Liver (tissue), 9 donors: Measurements from ENCODE around the gene DLG4. TPM values are rescaled to one million over a fixed set of nuclear protein-coding genes. Genes with fewer than 3 reads are reported as not detected.

Experiments
- DNase-seq: peaks from one replicate; pipeline ENCODE4 v3.0.0-alpha.2; 2017; ENCODE audit warnings: low spot score
- H3K27ac ChIP-seq, 2 donors: one replicate each; pipeline ENCODE4 v1.7.0; 2013; ENCODE audit warnings: inconsistent platforms in 2 of 2, low read length in 2 of 2, control low read depth in 1 of 2, low read depth in 1 of 2, mild to moderate bottlenecking in 1 of 2
- H3K27me3 ChIP-seq, 4 donors: one replicate each; pipeline versions ENCODE4 v1.6.1 to v1.7.0; 2013; ENCODE audit warnings: low read length in 3 of 4, inconsistent platforms in 1 of 4, mild to moderate bottlenecking in 1 of 4, moderate library complexity in 1 of 4; ENCODE audit not compliant: control insufficient read depth in 4 of 4, insufficient read depth in 4 of 4
- H3K36me3 ChIP-seq, 4 donors: one replicate each; pipeline versions ENCODE4 v1.6.1 to v1.7.0; 2013; ENCODE audit warnings: low read length in 3 of 4, mild to moderate bottlenecking in 3 of 4, low read depth in 1 of 4, moderate library complexity in 1 of 4; ENCODE audit not compliant: control insufficient read depth in 4 of 4, insufficient read depth in 3 of 4
- H3K4me1 ChIP-seq, 4 donors: one replicate each; pipeline versions ENCODE4 v1.6.1 to v1.7.0; 2013; ENCODE audit warnings: low read length in 3 of 4, mild to moderate bottlenecking in 3 of 4, moderate library complexity in 1 of 4; ENCODE audit not compliant: control insufficient read depth in 4 of 4, insufficient read depth in 4 of 4
- H3K4me3 ChIP-seq, 3 donors: one replicate each; pipeline versions ENCODE4 v1.6.1 to v1.7.0; 2013; ENCODE audit warnings: low read length in 3 of 3, control low read depth in 1 of 3, low read depth in 1 of 3, mild to moderate bottlenecking in 1 of 3
- H3K9ac ChIP-seq, 2 donors: one replicate each; pipeline ENCODE4 v1.7.0; 2013; ENCODE audit warnings: low read length in 2 of 2, mild to moderate bottlenecking in 2 of 2, moderate library complexity in 2 of 2, control low read depth in 1 of 2, low read depth in 1 of 2
- H3K9me3 ChIP-seq, 4 donors: one replicate each; pipeline versions ENCODE4 v1.6.1 to v1.7.0; 2013; ENCODE audit warnings: low read length in 3 of 4; ENCODE audit not compliant: control insufficient read depth in 4 of 4
- EGR1 ChIP-seq, 2 donors: IDR thresholded peaks; 2 replicates each; pipeline ENCODE4 v1.6.1; 2016 to 2018; ENCODE audit warnings: antibody characterized with exemption in 2 of 2, low read depth in 2 of 2
- FOXA1 ChIP-seq: IDR thresholded peaks from 2 replicates; pipeline ENCODE4 v1.6.1; 2016; ENCODE audit warnings: antibody characterized with exemption
- GABPA ChIP-seq, 2 donors: IDR thresholded peaks in 1 of 2; conservative IDR thresholded peaks in 1 of 2; 2 replicates each; pipeline ENCODE4 v1.6.1; 2016; ENCODE audit warnings: antibody characterized with exemption in 2 of 2, mild to moderate bottlenecking in 1 of 2, moderate library complexity in 1 of 2
- HNF4A ChIP-seq, 2 donors: conservative IDR thresholded peaks; 2 replicates each; pipeline ENCODE4 v1.6.1; 2016; ENCODE audit warnings: antibody characterized with exemption in 2 of 2, mild to moderate bottlenecking in 2 of 2
- HNF4G ChIP-seq: IDR thresholded peaks from 2 replicates; pipeline ENCODE4 v1.6.1; 2016; ENCODE audit warnings: antibody characterized with exemption
- NR2F2 ChIP-seq: IDR thresholded peaks from 2 replicates; pipeline ENCODE4 v1.6.1; 2016; ENCODE audit warnings: antibody characterized with exemption
- RXRA ChIP-seq, 2 donors: IDR thresholded peaks; 2 replicates each; pipeline ENCODE4 v1.6.1; 2017 to 2018; ENCODE audit warnings: antibody characterized with exemption in 2 of 2, mild to moderate bottlenecking in 1 of 2
- SP1 ChIP-seq: IDR thresholded peaks from 2 replicates; pipeline ENCODE4 v1.6.1; 2018; ENCODE audit warnings: antibody characterized with exemption, mild to moderate bottlenecking
- YY1 ChIP-seq: IDR thresholded peaks from 2 replicates; pipeline ENCODE4 v1.6.1; 2016; ENCODE audit warnings: antibody characterized with exemption, mild to moderate bottlenecking
- WGBS: extraction: QIAGEN DNeasy Blood & Tissue Kit; methylation state at CpG from one replicate; pipeline ENCODE4 v1.1.7; 2013; 5-methylcytosine and 5-hydroxymethylcytosine counted together
- polyA plus RNA-seq, 2 donors: library from polyadenylated mRNA; stranded (reverse) in 1 of 2; unstranded in 1 of 2; fragments of 200-250 nt in 1 of 2; fragments of >200 nt in 1 of 2; fragmentation: Nextera tagmentation in 1 of 2; extraction: Ambion mirVana in 1 of 2; gene quantifications; one replicate each; pipeline versions ENCODE4 v1.2.1 to v1.2.3, GENCODE V29; 2013 to 2015
- total RNA-seq, 2 donors: library from RNA; depleted of rRNA; stranded (reverse); fragments of >200 nt; gene quantifications; one replicate each; pipeline ENCODE4 v1.2.3, GENCODE V29; 2014
- TF ChIP-seq, protein P1 (sequence below): IDR thresholded peaks from 2 replicates; pipeline ENCODE4 v1.6.1; 2016; ENCODE audit warnings: antibody characterized with exemption
- TF ChIP-seq, protein P2 (sequence below): fragments of 150-350 bp; IDR thresholded peaks from 2 replicates; pipeline ENCODE4 v1.5.1; 2017; ENCODE audit warnings: improper control_type of control experiment, low read depth, low read length; ENCODE audit not compliant: missing input control
- TF ChIP-seq, protein P3 (sequence below): IDR thresholded peaks from 2 replicates; pipeline ENCODE4 v1.6.1; 2016; ENCODE audit warnings: antibody characterized with exemption
- TF ChIP-seq, protein P4 (sequence below): IDR thresholded peaks from 2 replicates; pipeline ENCODE4 v1.6.1; 2016; ENCODE audit warnings: antibody characterized with exemption
- donor health status: healthy.
- donor health status: healthy.
- donor health status: healthy.
- donor health status: healthy.
- donor health status: healthy.

Gene DLG4
- total and polyA plus RNA-seq, 4 donors, result 0.40 to 5.7 (median 1.9) TPM

DNA sequence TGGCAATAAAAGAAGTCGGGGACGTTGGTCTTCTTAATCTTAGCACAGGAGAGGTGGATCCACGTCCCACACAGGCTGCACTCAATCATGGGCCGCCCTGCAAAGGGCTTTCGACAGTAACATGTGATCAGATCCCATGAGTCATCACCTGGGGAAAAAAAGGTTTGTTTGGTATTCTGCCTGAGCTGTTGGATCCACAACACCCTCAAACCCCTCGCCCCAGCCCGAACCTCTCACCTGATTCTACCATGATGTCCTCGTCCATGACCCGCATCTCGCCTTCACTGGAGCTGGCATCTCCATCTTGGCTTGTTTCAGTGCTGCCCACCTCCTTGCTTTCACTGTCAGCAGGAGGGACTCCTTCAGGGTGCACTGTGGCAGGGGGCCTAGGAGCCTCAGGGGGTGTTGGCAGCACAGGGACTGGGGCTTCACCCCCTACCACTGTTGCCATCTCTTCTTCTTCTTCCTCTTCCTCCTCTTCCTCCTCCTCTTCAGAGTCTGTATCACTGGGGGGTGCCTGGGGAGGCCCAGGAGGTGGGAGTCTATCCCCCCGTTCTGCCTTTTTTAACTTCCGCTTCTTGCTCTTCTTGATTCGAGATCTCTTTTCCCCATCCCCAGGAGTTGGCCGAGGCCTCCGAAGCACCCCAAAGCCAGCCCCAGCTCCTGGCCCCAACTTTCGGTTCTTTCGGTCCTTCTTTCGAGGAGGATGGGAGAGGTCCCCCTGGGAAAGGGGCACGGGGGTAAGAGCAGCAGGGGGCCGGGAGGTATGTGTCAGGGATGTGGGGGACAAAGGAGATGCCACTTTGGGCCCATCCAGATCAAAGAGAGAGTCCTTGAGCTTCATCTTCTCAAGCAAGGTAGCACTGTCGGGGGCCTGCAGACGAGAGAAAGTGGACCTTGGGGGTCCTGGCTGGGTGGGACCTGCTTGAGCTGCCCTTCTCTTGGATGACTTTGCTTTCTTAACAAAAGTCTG, 16.3 kb upstream of the DLG4 start:
- Histone ChIP-seq H3K36me3 (peaks cover 7 to 24% (median 14%) of the 10 kb centered on the region in 4 donors), H3K4me3 (no peak overlapping the region), H3K27me3 (no peaks in the 10 kb centered on the region), H3K9me3 (no peaks in the 10 kb centered on the region), H3K27ac (no peak overlapping the region), H3K9ac (no peak overlapping the region), H3K4me1 (peaks cover 7 to 63% (median 47%) of the 10 kb centered on the region in 4 donors)
- 88% methylated on average over 22 of the region's 22 CpGs for WGBS
- DNase-seq, result no peak
- TF ChIP-seq EGR1 (IDR thresholded peaks at IDR 0.05; ENCODE audit: low read depth in 2 of 2), result no peak
- TF ChIP-seq, protein P1, sequence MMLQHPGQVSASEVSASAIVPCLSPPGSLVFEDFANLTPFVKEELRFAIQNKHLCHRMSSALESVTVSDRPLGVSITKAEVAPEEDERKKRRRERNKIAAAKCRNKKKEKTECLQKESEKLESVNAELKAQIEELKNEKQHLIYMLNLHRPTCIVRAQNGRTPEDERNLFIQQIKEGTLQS, result no peak
- TF ChIP-seq SP1, result no peak
- no peak for TF ChIP-seq HNF4A (conservative IDR thresholded peaks at IDR 0.05)
- TF ChIP-seq, protein P2, sequence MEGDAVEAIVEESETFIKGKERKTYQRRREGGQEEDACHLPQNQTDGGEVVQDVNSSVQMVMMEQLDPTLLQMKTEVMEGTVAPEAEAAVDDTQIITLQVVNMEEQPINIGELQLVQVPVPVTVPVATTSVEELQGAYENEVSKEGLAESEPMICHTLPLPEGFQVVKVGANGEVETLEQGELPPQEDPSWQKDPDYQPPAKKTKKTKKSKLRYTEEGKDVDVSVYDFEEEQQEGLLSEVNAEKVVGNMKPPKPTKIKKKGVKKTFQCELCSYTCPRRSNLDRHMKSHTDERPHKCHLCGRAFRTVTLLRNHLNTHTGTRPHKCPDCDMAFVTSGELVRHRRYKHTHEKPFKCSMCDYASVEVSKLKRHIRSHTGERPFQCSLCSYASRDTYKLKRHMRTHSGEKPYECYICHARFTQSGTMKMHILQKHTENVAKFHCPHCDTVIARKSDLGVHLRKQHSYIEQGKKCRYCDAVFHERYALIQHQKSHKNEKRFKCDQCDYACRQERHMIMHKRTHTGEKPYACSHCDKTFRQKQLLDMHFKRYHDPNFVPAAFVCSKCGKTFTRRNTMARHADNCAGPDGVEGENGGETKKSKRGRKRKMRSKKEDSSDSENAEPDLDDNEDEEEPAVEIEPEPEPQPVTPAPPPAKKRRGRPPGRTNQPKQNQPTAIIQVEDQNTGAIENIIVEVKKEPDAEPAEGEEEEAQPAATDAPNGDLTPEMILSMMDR, result no peak
- TF ChIP-seq NR2F2, result no peak
- no peak for TF ChIP-seq YY1
- TF ChIP-seq FOXA1, result no peak

DNA sequence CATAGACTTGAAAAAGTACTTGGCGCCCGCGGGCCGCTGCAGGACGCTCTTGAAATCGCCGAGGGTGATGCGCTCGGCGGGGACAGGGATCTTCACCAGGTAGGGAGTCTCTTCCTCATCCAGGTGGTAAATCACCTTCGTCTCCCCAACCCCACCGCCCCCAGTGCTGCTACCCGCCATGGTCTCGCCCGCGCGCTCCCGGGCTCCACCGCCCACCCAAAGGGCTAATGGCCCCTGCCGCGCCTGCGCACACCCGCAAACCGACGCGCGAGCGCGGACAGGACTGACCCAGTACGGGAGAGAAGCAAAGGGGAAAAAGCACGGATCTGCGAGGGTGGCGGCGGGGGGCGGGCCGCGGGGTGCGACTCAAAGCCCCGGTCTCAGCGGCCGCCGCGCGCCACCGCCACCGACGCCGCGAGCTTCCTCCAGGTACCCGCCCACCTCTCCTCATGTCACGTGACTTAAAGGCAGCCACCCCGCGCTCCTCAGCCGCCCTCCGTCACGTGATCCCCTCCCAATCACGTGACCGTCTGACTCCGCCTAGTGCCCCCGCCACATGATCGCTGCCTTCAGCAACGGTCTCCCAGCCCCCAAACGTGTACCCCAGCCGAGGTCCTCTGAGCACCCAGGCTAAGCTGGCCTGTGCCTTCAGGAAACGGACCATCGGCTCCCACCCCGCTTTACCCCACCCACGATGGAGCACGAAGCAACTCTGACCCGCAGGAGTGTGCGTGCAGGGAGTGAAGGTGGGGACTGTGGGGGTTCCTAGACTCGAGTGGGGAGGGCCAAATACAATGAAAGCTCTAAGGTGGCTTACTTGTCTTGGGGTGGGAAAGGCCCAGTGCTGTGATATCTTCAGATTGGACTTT, 14.7 kb upstream of the DLG4 start, which contains the start of gene DVL2:
Gene DVL2 (minus strand): TSS at position 435 of the 869 bp plus-strand sequence. CDS start 255 bp downstream, at position 180.
- Histone ChIP-seq H3K27me3 (no peaks in the 10 kb centered on the region), H3K36me3 (peaks cover 12 to 26% (median 15%) of the 10 kb centered on the region in 4 donors), H3K4me1 (peaks cover 4 to 49% (median 34%) of the 10 kb centered on the region in 4 donors), H3K4me3 (peak within 1 kb of the TSS; percentile 80 to 98 (median 87)), H3K9ac (peak within 1 kb of the TSS; percentile 21 to 50), H3K27ac (peak within 1 kb of the TSS; percentile 89 to 90), H3K9me3 (no peaks in the 10 kb centered on the region)
- peak; percentile 95 for DNase-seq
- under 1% methylated on average over 72 of the region's 72 CpGs for WGBS
- TF ChIP-seq RXRA (IDR thresholded peaks at IDR 0.05), result peak; percentile 21 to 34
- TF ChIP-seq NR2F2, result no peak
- TF ChIP-seq SP1, result peak; percentile 38
- TF ChIP-seq, protein P3, sequence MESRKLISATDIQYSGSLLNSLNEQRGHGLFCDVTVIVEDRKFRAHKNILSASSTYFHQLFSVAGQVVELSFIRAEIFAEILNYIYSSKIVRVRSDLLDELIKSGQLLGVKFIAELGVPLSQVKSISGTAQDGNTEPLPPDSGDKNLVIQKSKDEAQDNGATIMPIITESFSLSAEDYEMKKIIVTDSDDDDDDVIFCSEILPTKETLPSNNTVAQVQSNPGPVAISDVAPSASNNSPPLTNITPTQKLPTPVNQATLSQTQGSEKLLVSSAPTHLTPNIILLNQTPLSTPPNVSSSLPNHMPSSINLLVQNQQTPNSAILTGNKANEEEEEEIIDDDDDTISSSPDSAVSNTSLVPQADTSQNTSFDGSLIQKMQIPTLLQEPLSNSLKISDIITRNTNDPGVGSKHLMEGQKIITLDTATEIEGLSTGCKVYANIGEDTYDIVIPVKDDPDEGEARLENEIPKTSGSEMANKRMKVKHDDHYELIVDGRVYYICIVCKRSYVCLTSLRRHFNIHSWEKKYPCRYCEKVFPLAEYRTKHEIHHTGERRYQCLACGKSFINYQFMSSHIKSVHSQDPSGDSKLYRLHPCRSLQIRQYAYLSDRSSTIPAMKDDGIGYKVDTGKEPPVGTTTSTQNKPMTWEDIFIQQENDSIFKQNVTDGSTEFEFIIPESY, result peak; percentile 58
- TF ChIP-seq YY1, result peak; percentile 82
- TF ChIP-seq GABPA (IDR thresholded peaks at IDR 0.05 in 1 of 2, conservative IDR thresholded peaks at IDR 0.05 in 1 of 2), result peak in 1 of 2 donors; percentile 35
- TF ChIP-seq, protein P4, sequence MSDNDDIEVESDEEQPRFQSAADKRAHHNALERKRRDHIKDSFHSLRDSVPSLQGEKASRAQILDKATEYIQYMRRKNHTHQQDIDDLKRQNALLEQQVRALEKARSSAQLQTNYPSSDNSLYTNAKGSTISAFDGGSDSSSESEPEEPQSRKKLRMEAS, result peak; percentile 51
- TF ChIP-seq HNF4A (conservative IDR thresholded peaks at IDR 0.05), result peak in 1 of 2 donors; percentile 10
- TF ChIP-seq HNF4G, result no peak
